Measurements from ENCODE around the gene WNT2B.

GRCh38 chr1:112549590-112549989 lies 40.8 kb downstream of the WNT2B start:
- no peak for TF ChIP-seq CTCF (optimal IDR thresholded peaks at IDR 0.05 in 1 of 3, IDR thresholded peaks at IDR 0.05 in 1 of 3, conservative IDR thresholded peaks at IDR 0.05 in 1 of 3; ENCODE audit: extremely low read depth in 1 of 3, insufficient read depth in 2 of 3, low read length in 3 of 3)
- no peak for TF ChIP-seq EZH2 (IDR thresholded peaks at IDR 0.05; ENCODE audit: low read length)

Data from keratinocyte (primary cell).